Esophagus mucosa (tissue), 1 donor: ENCODE data around the gene RPS24. TPM values are rescaled to one million over a fixed set of nuclear protein-coding genes. Genes with fewer than 3 reads are reported as not detected.
A peak's percentile ranks its signal among the peaks of the same experiment; 100 is the strongest.
"Not testable (repeated sequence)": the region's sequence is repeated elsewhere in the genome, so short reads cannot be mapped to it uniquely, and the experiment has no call there.

Experiments
- ATAC-seq: fragments of 200-7000 bp; cut with Tn5 transposase; one replicate; pipeline ENCODE4 v1.9.1; 2020
- total RNA-seq: library from RNA; stranded (reverse); gene quantifications from one replicate; pipeline ENCODE4 v1.2.4, GENCODE V29; 2023
- donor health status: DM: yes; HTN: yes; CAD: no.

The RPS24 gene
- 1,500 TPM for total RNA-seq

- peak; percentile 95 for ATAC-seq
Measured at GRCh38 chr10:78033637-78034470, at the start of gene RPS24. Gene RPS24 (plus strand): TSS chr10:78033863. CDS start chr10:78033902, 39 bp downstream.

GRCh38 chr10:77984986-77985385 is 48.7 kb upstream of the RPS24 start:
- ATAC-seq, result peak; percentile 65

- no peak for ATAC-seq
Measured at GRCh38 chr10:77987671-77988255, 45.9 kb upstream of the RPS24 start.

GRCh38 chr10:77989081-77989724 is 44.5 kb upstream of the RPS24 start:
- no peak for ATAC-seq

GRCh38 chr10:77993620-77994019 is 40.0 kb upstream of the RPS24 start:
- ATAC-seq, result no peak

GRCh38 chr10:77998780-77999179 is 34.9 kb upstream of the RPS24 start:
- not testable (repeated sequence) for ATAC-seq

GRCh38 chr10:78000206-78000605 is 33.5 kb upstream of the RPS24 start:
- no peak for ATAC-seq

- no peak for ATAC-seq
Measured at GRCh38 chr10:78000956-78001472, 32.6 kb upstream of the RPS24 start.

- ATAC-seq, result no peak
Measured at GRCh38 chr10:78002541-78003288, 30.9 kb upstream of the RPS24 start.

- no peak for ATAC-seq
Measured at GRCh38 chr10:78004215-78005026, 29.2 kb upstream of the RPS24 start.

GRCh38 chr10:78007172-78007571 is 26.5 kb upstream of the RPS24 start:
- ATAC-seq, result no peak

GRCh38 chr10:78009662-78010061 is 24.0 kb upstream of the RPS24 start:
- ATAC-seq, result peak; percentile 17

GRCh38 chr10:78010278-78010677 is 23.4 kb upstream of the RPS24 start:
- no peak for ATAC-seq

- no peak for ATAC-seq
Measured at GRCh38 chr10:78011065-78011464, 22.6 kb upstream of the RPS24 start.

GRCh38 chr10:78013564-78013963 is 20.1 kb upstream of the RPS24 start:
- ATAC-seq, result no peak

GRCh38 chr10:78015546-78015945 is 18.1 kb upstream of the RPS24 start:
- no peak for ATAC-seq

- no peak for ATAC-seq
Measured at GRCh38 chr10:78017856-78018255, 15.8 kb upstream of the RPS24 start.

GRCh38 chr10:78019264-78019663 is 14.4 kb upstream of the RPS24 start:
- ATAC-seq, result no peak

GRCh38 chr10:78021201-78021600 is 12.5 kb upstream of the RPS24 start:
- ATAC-seq, result no peak

- ATAC-seq, result no peak
Measured at GRCh38 chr10:78023741-78024140, 9.9 kb upstream of the RPS24 start.

- no peak for ATAC-seq
Measured at GRCh38 chr10:78025685-78026364, 7.8 kb upstream of the RPS24 start.
